IMR-90 (cell line): ENCODE results near the gene ARL14EP. TPM values are rescaled to one million over a fixed set of nuclear protein-coding genes. Genes with fewer than 3 reads are reported as not detected.

Experiments
- ATAC-seq: fragments of 200-7000 bp; cut with Tn5 transposase; 2 replicates; pipeline ENCODE4 v1.9.1; 2020; ENCODE audit warnings: low read depth, mild to moderate bottlenecking, moderate library complexity
- BruUV-seq: library from RNA; stranded (reverse); fragments of 400-500 nt; replicated peaks from 2 replicates; lab custom pipeline; 2021; lab: Mats Ljungman, UMichigan
- CTCF ChIA-PET: fragments of 300-600 bp; formaldehyde crosslinking; extraction: SDS; loops from one replicate; lab custom pipeline; 2021; ENCODE audit warnings: antibody characterized with exemption; lab: Yijun Ruan, JAX
- POLR2A ChIA-PET: fragments of 300-600 bp; sonication (Branson Sonifier 250); formaldehyde crosslinking; loops from one replicate; lab custom pipeline; 2022; ENCODE audit warnings: antibody characterized with exemption; ENCODE audit not compliant: unreplicated experiment; lab: Charles Lee
- DNase-seq: peaks from one replicate; pipeline ENCODE4 v3.0.0; 2013
- H2AFZ ChIP-seq: replicated peaks from 2 replicates; pipeline ENCODE3; 2013; ENCODE audit warnings: low read length, mild to moderate bottlenecking; ENCODE audit not compliant: poor library complexity
- H2AK5ac ChIP-seq: 2 replicates; pipeline ENCODE4 v1.6.1; 2013; ENCODE audit warnings: low read depth, low read length, inconsistent platforms
- H2AK9ac ChIP-seq: replicated peaks from 2 replicates; pipeline ENCODE3; 2013; ENCODE audit warnings: mild to moderate bottlenecking, low read depth, low read length, moderate library complexity; ENCODE audit not compliant: poor library complexity
- H2BK120ac ChIP-seq: 2 replicates; pipeline ENCODE4 v1.6.1; 2013; ENCODE audit warnings: low read depth, low read length, inconsistent platforms
- H2BK15ac ChIP-seq: 3 replicates; pipeline ENCODE4 v1.6.1; 2013; ENCODE audit warnings: low read depth, low read length, inconsistent platforms
- H2BK20ac ChIP-seq: 2 replicates; pipeline ENCODE4 v1.6.1; 2013; ENCODE audit warnings: low read depth, mild to moderate bottlenecking, inconsistent platforms, low read length, moderate library complexity
- H2BK5ac ChIP-seq: 2 replicates; pipeline ENCODE4 v1.6.1; 2013; ENCODE audit warnings: mild to moderate bottlenecking, low read depth, low read length, inconsistent platforms; ENCODE audit not compliant: poor library complexity, severe bottlenecking
- H3K14ac ChIP-seq: replicated peaks from 2 replicates; pipeline ENCODE4 v1.6.1; 2013; ENCODE audit warnings: low read depth, low read length, inconsistent platforms
- H3K18ac ChIP-seq: 2 replicates; pipeline ENCODE4 v1.6.1; 2013; ENCODE audit warnings: low read depth, low read length, control low read depth
- H3K23ac ChIP-seq: 2 replicates; pipeline ENCODE4 v1.6.1; 2013; ENCODE audit warnings: low read depth, low read length, inconsistent platforms
- H3K27ac ChIP-seq: 2 replicates; pipeline ENCODE4 v1.5.1; 2013; ENCODE audit warnings: mild to moderate bottlenecking, control low read depth, low read length; ENCODE audit not compliant: insufficient read depth
- H3K27me3 ChIP-seq: 2 replicates; pipeline ENCODE4 v1.6.1; 2013; ENCODE audit warnings: low read length; ENCODE audit not compliant: control insufficient read depth, insufficient read depth
- H3K36me3 ChIP-seq: 2 replicates; pipeline ENCODE4 v1.6.1; 2013; ENCODE audit warnings: low read length, mixed read lengths; ENCODE audit not compliant: control insufficient read depth, insufficient read depth
- H3K4ac ChIP-seq: 2 replicates; pipeline ENCODE4 v1.6.1; 2013; ENCODE audit warnings: low read depth, low read length, inconsistent platforms
- H3K4me1 ChIP-seq: 2 replicates; pipeline ENCODE4 v1.6.1; 2013; ENCODE audit warnings: low read length, mixed read lengths; ENCODE audit not compliant: control insufficient read depth, insufficient read depth
- H3K4me2 ChIP-seq: 2 replicates; pipeline ENCODE4 v1.6.1; 2013; ENCODE audit warnings: low read depth, mild to moderate bottlenecking, control low read depth, low read length, moderate library complexity
- H3K4me3 ChIP-seq: 2 replicates; pipeline ENCODE4 v1.5.1; 2013; ENCODE audit warnings: low read depth, mild to moderate bottlenecking, control low read depth, low read length, moderate library complexity; ENCODE audit not compliant: insufficient read depth
- H3K56ac ChIP-seq: 2 replicates; pipeline ENCODE4 v1.6.1; 2013; ENCODE audit warnings: low read length, inconsistent platforms; ENCODE audit not compliant: insufficient read depth; ENCODE audit errors: extremely low read depth
- H3K79me1 ChIP-seq, 2 experiments: 2 replicates each; pipeline ENCODE4 v1.6.1; 2013; ENCODE audit warnings: low read length in 2 of 2, inconsistent platforms in 1 of 2, low read depth in 1 of 2
- H3K9ac ChIP-seq: 2 replicates; pipeline ENCODE4 v1.6.1; 2013; ENCODE audit warnings: low read depth, low read length, control low read depth
- H3K9me1 ChIP-seq: 2 replicates; pipeline ENCODE4 v1.6.1; 2013; ENCODE audit warnings: low read length, inconsistent platforms; ENCODE audit not compliant: insufficient read depth
- H3K9me3 ChIP-seq: 2 replicates; pipeline ENCODE4 v1.6.1; 2013; ENCODE audit warnings: low read length; ENCODE audit not compliant: control insufficient read depth, insufficient read depth
- H4K20me1 ChIP-seq: 2 replicates; pipeline ENCODE4 v1.6.1; 2013; ENCODE audit warnings: low read length, inconsistent platforms; ENCODE audit not compliant: insufficient read depth
- H4K5ac ChIP-seq: 2 replicates; pipeline ENCODE4 v1.6.1; 2013; ENCODE audit warnings: mild to moderate bottlenecking, low read depth, low read length, control low read depth
- H4K8ac ChIP-seq, 2 experiments: 2 replicates each; pipeline ENCODE4 v1.6.1; 2013; ENCODE audit warnings: low read depth in 2 of 2, low read length in 2 of 2, control low read depth in 1 of 2, inconsistent platforms in 1 of 2
- H4K91ac ChIP-seq: 2 replicates; pipeline ENCODE4 v1.6.1; 2013; ENCODE audit warnings: low read depth, low read length, inconsistent platforms; ENCODE audit not compliant: insufficient read depth
- BHLHE40 ChIP-seq: fragments of 150-350 bp; IDR thresholded peaks from 2 replicates; pipeline ENCODE4 v1.6.1; 2016; ENCODE audit warnings: mild to moderate bottlenecking, low read depth, low read length
- CEBPB ChIP-seq: IDR thresholded peaks from 2 replicates; pipeline ENCODE4 v1.6.1; 2012; ENCODE audit warnings: low read depth, low read length, improper control_type of control experiment
- CHD1 ChIP-seq: IDR thresholded peaks from 2 replicates; pipeline ENCODE4 v1.6.1; 2012; ENCODE audit warnings: low read depth, low read length, improper control_type of control experiment
- FOS ChIP-seq: fragments of 150-350 bp; IDR thresholded peaks from 2 replicates; pipeline ENCODE4 v1.6.1; 2016; ENCODE audit warnings: low read depth, low read length
- MAFK ChIP-seq: IDR thresholded peaks from 2 replicates; pipeline ENCODE4 v1.6.1; 2012; ENCODE audit warnings: low read depth, low read length, improper control_type of control experiment
- MAZ ChIP-seq: IDR thresholded peaks from 2 replicates; pipeline ENCODE4 v1.6.1; 2012; ENCODE audit warnings: low read depth, mild to moderate bottlenecking, low read length, improper control_type of control experiment, moderate library complexity, borderline replicate concordance
- MXI1 ChIP-seq: IDR thresholded peaks from 2 replicates; pipeline ENCODE4 v1.6.1; 2012; ENCODE audit warnings: low read depth, mild to moderate bottlenecking, low read length, moderate library complexity, borderline replicate concordance
- NFE2L2 ChIP-seq: fragments of 150-350 bp; IDR thresholded peaks from 2 replicates; pipeline ENCODE4 v1.6.1; 2016; ENCODE audit warnings: low read depth, mild to moderate bottlenecking, low read length
- POLR2A ChIP-seq: IDR thresholded peaks from 2 replicates; pipeline ENCODE4 v1.6.1; 2012; ENCODE audit warnings: mild to moderate bottlenecking, low read depth, low read length
- RAD21 ChIP-seq: IDR thresholded peaks from 2 replicates; pipeline ENCODE4 v1.6.1; 2012; ENCODE audit warnings: low read length, improper control_type of control experiment
- RCOR1 ChIP-seq: IDR thresholded peaks from 2 replicates; pipeline ENCODE4 v1.6.1; 2012; ENCODE audit warnings: mild to moderate bottlenecking, low read length, improper control_type of control experiment; ENCODE audit not compliant: insufficient replicate concordance
- RFX5 ChIP-seq: IDR thresholded peaks from 2 replicates; pipeline ENCODE4 v1.8.0; 2012; ENCODE audit warnings: low read depth, mild to moderate bottlenecking, low read length, moderate library complexity
- SMC3 ChIP-seq: fragments of 150-350 bp; IDR thresholded peaks from 2 replicates; pipeline ENCODE4 v1.6.1; 2016; ENCODE audit warnings: low read depth, mild to moderate bottlenecking, antibody characterized with exemption, low read length, moderate library complexity
- WGBS, 2 experiments: methylation state at CpG; one replicate each; pipeline versions ENCODE4 v1.1.5 to v1.1.7; 2013; ENCODE audit warnings: missing lambda C conversion rate in 2 of 2; ENCODE audit not compliant: insufficient read length in 1 of 2; ENCODE audit errors: extremely low coverage in 2 of 2; 5-methylcytosine and 5-hydroxymethylcytosine counted together
- dilution Hi-C: fragments of 300-500 bp; cut with HindIII; formaldehyde crosslinking; loops from one replicate; pipeline ENCODE4 v1.14.3; 2018; ENCODE audit warnings: low sequenced_read_pairs; ENCODE audit not compliant: unreplicated experiment
- in situ Hi-C: fragments of 300-500 bp; cut with MboI; formaldehyde crosslinking; loops from 3 replicates; pipeline ENCODE4 v1.14.3; 2019; ENCODE audit warnings: low sequenced_read_pairs, inconsistent platforms, mixed read lengths
- intact Hi-C: fragments of 100-400 bp; cut with micrococcal nuclease; formaldehyde crosslinking; loops from 2 replicates; pipeline ENCODE4 v1.10.0; 2022
- polyA plus RNA-seq, 3 experiments: library from polyadenylated mRNA; depleted of rRNA; stranded (reverse); fragments of >200 nt; gene quantifications; 2 replicates each; pipeline ENCODE4 v1.2.3, GENCODE V29; 2012; ENCODE audit warnings: low replicate concordance in 1 of 3
- total RNA-seq: library from RNA; depleted of rRNA; stranded (reverse); fragments of >200 nt; gene quantifications from 2 replicates; pipeline ENCODE4 v1.2.3, GENCODE V29; 2012
- TF ChIP-seq, protein P1 (sequence below): conservative IDR thresholded peaks from 2 replicates; pipeline ENCODE4 v1.5.1; 2012; ENCODE audit warnings: mild to moderate bottlenecking, low read depth, low read length, improper control_type of control experiment
- TF ChIP-seq, protein P2 (sequence below): fragments of 150-350 bp; IDR thresholded peaks from 2 replicates; pipeline ENCODE4 v1.6.1; 2016; ENCODE audit warnings: low read depth, mild to moderate bottlenecking, low read length, moderate library complexity, borderline replicate concordance
- TF ChIP-seq, protein P3 (sequence below): fragments of 150-350 bp; IDR thresholded peaks from 2 replicates; pipeline ENCODE4 v1.6.1; 2017; ENCODE audit warnings: mild to moderate bottlenecking, antibody characterized with exemption, low read length, low read depth

Gene ARL14EP
- total and polyA plus RNA-seq, 2 of the 4 experiments (the other 2 are of a cell fraction) = 13.8 to 15.7 TPM

DNA sequence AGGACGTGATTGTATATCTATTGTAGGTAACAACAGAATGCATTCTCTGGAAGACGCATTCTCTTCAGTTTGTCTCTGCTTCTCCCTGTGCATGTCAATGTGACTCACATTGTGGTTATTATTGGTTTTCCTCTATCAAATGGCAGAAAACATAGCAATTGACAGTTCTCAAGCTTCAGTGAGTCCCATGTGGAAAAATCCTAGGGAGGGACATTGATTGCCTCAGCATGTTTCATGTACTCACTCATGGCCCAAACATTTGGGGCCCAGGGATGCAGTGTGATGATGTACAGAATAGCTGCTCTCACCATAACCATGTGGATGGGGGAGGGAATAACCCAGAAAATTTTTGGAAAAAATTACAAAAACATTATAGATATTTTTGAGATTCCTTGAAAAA, 9.3 kb upstream of the ARL14EP start:
- POLR2A ChIA-PET = no interaction called here
- no peak overlapping the region for H2BK5ac ChIP-seq
- no CpG with 5 or more reads among the region's 2 CpGs for WGBS, 2 experiments

More for the DNA sequence above, 9.3 kb upstream of the ARL14EP start:
- Histone ChIP-seq H3K18ac (no peak overlapping the region), H3K79me1 (no peaks in the 10 kb centered on the region), H2AK9ac (no peak overlapping the region), H3K14ac (no peak overlapping the region), H3K27me3 (peaks cover 4% of the 10 kb centered on the region; the same call in 1 of the 2 replicates), H2BK15ac (no peak overlapping the region), H4K91ac (no peak overlapping the region), H2BK20ac (no peak overlapping the region), H3K36me3 (no peaks in the 10 kb centered on the region), H3K4ac (no peak overlapping the region), H3K4me3 (no peak overlapping the region), H2AK5ac (no peak overlapping the region), H3K56ac (no peak overlapping the region), H3K4me1 (no peaks in the 10 kb centered on the region), H4K8ac (no peak overlapping the region), H2BK120ac (no peak overlapping the region), H3K9me1 (no peaks in the 10 kb centered on the region), H3K27ac (no peak overlapping the region), H4K5ac (no peak overlapping the region), H3K9ac (no peak overlapping the region), H3K9me3 (no peaks in the 10 kb centered on the region), H3K4me2 (no peak overlapping the region), H4K20me1 (no peaks in the 10 kb centered on the region), H3K23ac (no peak overlapping the region), H2AFZ (no peak overlapping the region)
- ATAC-seq (no peak), DNase-seq (no peak)
- in situ Hi-C loops (no loop called here), dilution Hi-C loops (no loop called here), intact Hi-C loops (loop anchor here (5.0 kb wide), 1 partner anchor 186 kb away; no protein-coding TSS in a partner anchor)
- no TSS peak for BruUV-seq
- CTCF ChIA-PET = interaction anchor here (0.8 kb wide), 1 partner anchor 10 kb away, joined by 3 read pairs; the partner anchor contains the start of gene ARL14EP
- TF ChIP-seq, protein P1, sequence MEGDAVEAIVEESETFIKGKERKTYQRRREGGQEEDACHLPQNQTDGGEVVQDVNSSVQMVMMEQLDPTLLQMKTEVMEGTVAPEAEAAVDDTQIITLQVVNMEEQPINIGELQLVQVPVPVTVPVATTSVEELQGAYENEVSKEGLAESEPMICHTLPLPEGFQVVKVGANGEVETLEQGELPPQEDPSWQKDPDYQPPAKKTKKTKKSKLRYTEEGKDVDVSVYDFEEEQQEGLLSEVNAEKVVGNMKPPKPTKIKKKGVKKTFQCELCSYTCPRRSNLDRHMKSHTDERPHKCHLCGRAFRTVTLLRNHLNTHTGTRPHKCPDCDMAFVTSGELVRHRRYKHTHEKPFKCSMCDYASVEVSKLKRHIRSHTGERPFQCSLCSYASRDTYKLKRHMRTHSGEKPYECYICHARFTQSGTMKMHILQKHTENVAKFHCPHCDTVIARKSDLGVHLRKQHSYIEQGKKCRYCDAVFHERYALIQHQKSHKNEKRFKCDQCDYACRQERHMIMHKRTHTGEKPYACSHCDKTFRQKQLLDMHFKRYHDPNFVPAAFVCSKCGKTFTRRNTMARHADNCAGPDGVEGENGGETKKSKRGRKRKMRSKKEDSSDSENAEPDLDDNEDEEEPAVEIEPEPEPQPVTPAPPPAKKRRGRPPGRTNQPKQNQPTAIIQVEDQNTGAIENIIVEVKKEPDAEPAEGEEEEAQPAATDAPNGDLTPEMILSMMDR = no peak
- TF ChIP-seq NFE2L2 (no peak), POLR2A (no peak), MXI1 (no peak), SMC3 (no peak), RCOR1 (no peak), CHD1 (no peak), RFX5 (no peak), BHLHE40 (no peak), CEBPB (no peak), MAZ (no peak), FOS (no peak), MAFK (no peak), RAD21 (no peak)
- TF ChIP-seq, protein P2, sequence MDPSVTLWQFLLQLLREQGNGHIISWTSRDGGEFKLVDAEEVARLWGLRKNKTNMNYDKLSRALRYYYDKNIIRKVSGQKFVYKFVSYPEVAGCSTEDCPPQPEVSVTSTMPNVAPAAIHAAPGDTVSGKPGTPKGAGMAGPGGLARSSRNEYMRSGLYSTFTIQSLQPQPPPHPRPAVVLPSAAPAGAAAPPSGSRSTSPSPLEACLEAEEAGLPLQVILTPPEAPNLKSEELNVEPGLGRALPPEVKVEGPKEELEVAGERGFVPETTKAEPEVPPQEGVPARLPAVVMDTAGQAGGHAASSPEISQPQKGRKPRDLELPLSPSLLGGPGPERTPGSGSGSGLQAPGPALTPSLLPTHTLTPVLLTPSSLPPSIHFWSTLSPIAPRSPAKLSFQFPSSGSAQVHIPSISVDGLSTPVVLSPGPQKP = no peak
- TF ChIP-seq, protein P3, sequence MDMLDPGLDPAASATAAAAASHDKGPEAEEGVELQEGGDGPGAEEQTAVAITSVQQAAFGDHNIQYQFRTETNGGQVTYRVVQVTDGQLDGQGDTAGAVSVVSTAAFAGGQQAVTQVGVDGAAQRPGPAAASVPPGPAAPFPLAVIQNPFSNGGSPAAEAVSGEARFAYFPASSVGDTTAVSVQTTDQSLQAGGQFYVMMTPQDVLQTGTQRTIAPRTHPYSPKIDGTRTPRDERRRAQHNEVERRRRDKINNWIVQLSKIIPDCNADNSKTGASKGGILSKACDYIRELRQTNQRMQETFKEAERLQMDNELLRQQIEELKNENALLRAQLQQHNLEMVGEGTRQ = no peak
